Measurements from ENCODE around the gene MAPKBP1.

- TF ChIP-seq CTCF (tag by site-specific recombination; IDR thresholded peaks at IDR 0.05), result no peak
- no peak for TF ChIP-seq ZNF302 (tag by site-specific recombination; IDR thresholded peaks at IDR 0.05; ENCODE audit: low read depth)
- TF ChIP-seq KLF10 (tag by site-specific recombination; IDR thresholded peaks at IDR 0.05), result no peak
- no peak for TF ChIP-seq ZNF510 (tag by site-specific recombination; IDR thresholded peaks at IDR 0.05; ENCODE audit: insufficient replicate concordance)
- no peak for TF ChIP-seq ZSCAN23 (tag by site-specific recombination; IDR thresholded peaks at IDR 0.05)
- TF ChIP-seq PRDM10 (tag by site-specific recombination; IDR thresholded peaks at IDR 0.05), result no peak
- no peak for TF ChIP-seq SP2 (tag by site-specific recombination; IDR thresholded peaks at IDR 0.05)
- no peak for TF ChIP-seq ZBTB20 (tag by site-specific recombination; IDR thresholded peaks at IDR 0.05)
- no peak for TF ChIP-seq ZNF280D (tag by site-specific recombination; IDR thresholded peaks at IDR 0.05)
These were observed 1.4 kb downstream of the MAPKBP1 start for GRCh38 chr15:41775651-41776050.
